Measurements from ENCODE around the gene PTMS.

DNA sequence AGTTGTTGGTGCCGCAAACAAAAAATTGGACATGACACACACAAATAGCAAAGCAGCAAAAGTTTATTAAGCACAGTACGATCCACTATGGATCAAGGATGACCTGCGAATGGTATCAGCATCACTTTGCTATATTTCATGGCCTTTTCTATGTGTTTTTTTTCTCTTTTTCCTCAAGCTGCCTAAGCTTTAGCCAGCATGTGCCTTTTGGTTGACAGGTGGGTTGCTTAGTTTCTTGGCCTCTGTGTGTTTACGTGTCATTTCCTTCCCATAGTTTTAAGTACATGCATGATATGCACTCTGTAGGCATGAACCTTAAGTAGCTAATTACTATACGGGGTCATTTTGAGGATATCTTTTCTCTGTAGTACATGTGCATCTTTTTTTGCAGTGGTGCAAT, 33.0 kb downstream of the PTMS start:
- TF ChIP-seq CTCF (IDR thresholded peaks at IDR 0.05), result no peak
- no peak for TF ChIP-seq POLR2A (IDR thresholded peaks at IDR 0.05)

Data from adrenal gland (tissue), 5 donors.